GM06990 (cell line): Measurements from ENCODE around the gene SHANK1.
"Not testable (repeated sequence)": the region's sequence is repeated elsewhere in the genome, so short reads cannot be mapped to it uniquely, and the experiment has no call there.

Source experiments
- DNase-seq: peaks from one replicate; pipeline ENCODE4 v3.0.0-alpha.2; 2011; ENCODE audit not compliant: insufficient read length; ENCODE audit errors: extremely low read depth
- H3K27me3 ChIP-seq: replicated peaks from 2 replicates; pipeline ENCODE4 v1.6.0; 2011; ENCODE audit warnings: low read length; ENCODE audit not compliant: control insufficient read depth, insufficient read depth
- H3K36me3 ChIP-seq: 2 replicates; pipeline ENCODE4 v1.5.1; 2011; ENCODE audit warnings: low read length; ENCODE audit not compliant: control insufficient read depth, insufficient read depth
- H3K4me3 ChIP-seq: replicated peaks from 2 replicates; pipeline ENCODE4 v1.5.1; 2011; ENCODE audit warnings: low read depth, mild to moderate bottlenecking, control low read depth, low read length
- TF ChIP-seq, protein P1 (sequence below): IDR thresholded peaks from 2 replicates; pipeline ENCODE4 v1.5.1; 2011; ENCODE audit warnings: low read length, control low read depth, mild to moderate bottlenecking, inconsistent platforms; ENCODE audit not compliant: insufficient read depth, poor library complexity, severe bottlenecking

SHANK1 gene

DNA sequence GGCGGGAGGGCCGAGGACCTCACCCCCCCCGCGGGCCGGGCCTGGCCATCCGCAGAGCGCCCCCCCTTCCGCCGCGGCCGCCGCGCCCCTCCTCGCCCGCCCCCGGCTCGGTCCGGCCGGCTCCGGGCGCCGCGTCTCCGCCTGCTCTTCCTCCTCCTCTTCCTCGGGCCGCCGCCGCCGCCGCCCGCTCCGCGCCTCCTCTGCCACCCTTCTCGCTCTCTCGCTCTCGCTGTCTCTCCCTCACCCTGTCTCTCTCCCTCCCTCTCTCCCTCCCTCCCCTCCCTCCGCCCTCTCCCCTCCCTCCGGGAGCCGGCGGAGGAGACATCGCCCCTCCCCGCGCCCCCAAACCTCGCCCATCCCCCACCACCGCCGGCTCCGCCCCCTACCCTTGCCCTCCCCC, at the start of gene SHANK1:
Gene SHANK1 (minus strand): TSS at position 237 of the 400 bp plus-strand sequence. CDS start 2,883 bp downstream, outside the sequence.
- no peak for DNase-seq
- TF ChIP-seq, protein P1, sequence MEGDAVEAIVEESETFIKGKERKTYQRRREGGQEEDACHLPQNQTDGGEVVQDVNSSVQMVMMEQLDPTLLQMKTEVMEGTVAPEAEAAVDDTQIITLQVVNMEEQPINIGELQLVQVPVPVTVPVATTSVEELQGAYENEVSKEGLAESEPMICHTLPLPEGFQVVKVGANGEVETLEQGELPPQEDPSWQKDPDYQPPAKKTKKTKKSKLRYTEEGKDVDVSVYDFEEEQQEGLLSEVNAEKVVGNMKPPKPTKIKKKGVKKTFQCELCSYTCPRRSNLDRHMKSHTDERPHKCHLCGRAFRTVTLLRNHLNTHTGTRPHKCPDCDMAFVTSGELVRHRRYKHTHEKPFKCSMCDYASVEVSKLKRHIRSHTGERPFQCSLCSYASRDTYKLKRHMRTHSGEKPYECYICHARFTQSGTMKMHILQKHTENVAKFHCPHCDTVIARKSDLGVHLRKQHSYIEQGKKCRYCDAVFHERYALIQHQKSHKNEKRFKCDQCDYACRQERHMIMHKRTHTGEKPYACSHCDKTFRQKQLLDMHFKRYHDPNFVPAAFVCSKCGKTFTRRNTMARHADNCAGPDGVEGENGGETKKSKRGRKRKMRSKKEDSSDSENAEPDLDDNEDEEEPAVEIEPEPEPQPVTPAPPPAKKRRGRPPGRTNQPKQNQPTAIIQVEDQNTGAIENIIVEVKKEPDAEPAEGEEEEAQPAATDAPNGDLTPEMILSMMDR = no peak
- Histone ChIP-seq H3K4me3 (no peak within 1 kb of the TSS), H3K27me3 (peaks cover 1% of the 10 kb centered on the region), H3K36me3 (no peaks in the 10 kb centered on the region)

DNA sequence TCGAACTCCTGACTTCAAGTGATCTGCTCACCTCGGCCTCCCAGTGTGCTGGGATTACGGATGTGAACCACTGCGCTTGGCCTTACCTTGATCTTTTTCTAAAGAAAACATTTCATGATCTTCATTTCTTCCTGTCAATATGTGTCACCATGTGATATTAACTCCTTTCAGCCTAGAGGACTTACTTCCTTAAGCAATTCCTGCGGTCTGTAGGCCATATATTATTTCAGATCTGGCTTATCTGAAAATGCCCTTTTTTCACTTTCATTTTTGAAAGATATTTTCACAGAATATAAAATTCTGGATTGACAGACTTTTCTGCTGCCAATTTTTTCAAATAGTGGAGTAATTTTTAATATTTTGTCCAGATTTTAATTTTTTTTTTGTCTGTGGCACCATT, 48.7 kb upstream of the SHANK1 start:
- Histone ChIP-seq H3K4me3 (no peak overlapping the region), H3K27me3 (no peaks in the 10 kb centered on the region; the same call in 1 of the 2 replicates), H3K36me3 (no peaks in the 10 kb centered on the region)
- no peak for DNase-seq
- TF ChIP-seq, protein P1 = no peak

DNA sequence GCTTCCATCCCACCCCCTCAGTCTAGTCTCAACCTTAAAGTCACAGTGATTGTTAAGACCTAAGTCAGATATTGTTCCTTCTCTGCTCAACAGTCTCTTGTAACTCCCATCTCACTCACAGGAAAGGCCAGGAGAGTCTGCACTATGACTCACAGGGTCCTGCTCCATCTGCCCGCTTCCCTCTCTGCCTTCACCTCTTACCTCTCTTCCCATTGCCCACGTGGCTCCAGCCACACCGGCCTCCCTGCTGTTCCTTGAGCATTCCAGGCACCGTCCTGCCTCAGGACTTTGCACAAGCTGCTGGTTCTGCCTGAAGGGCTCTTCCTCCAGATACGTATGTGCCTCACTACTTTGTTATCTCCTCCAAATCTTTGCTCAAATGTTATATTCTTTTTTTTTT, 47.7 kb upstream of the SHANK1 start:
- not testable (repeated sequence) for DNase-seq, H3K27me3 ChIP-seq, H3K36me3 ChIP-seq, H3K4me3 ChIP-seq

DNA sequence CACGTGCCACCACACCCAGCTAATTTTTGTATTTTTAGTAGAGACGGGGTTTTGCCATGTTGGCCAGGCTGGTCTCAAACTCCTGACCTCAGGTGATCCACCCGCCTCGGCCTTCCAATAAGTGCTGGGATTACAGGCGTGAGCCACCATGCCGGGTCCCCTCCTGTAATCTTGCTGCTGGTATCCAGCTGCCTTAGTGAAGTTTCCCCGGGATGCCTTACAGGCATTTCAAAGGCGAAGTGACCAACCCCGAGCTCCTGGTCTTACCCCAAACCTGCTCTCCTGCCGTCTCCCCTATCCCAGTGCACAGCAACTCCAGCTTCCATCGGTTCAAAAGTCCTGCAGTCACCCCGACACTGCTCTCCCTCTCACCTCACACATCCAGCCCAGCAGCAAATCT, 47.1 kb upstream of the SHANK1 start:
- H3K4me3 ChIP-seq, DNase-seq, H3K36me3 ChIP-seq, H3K27me3 ChIP-seq: not testable (repeated sequence)

DNA sequence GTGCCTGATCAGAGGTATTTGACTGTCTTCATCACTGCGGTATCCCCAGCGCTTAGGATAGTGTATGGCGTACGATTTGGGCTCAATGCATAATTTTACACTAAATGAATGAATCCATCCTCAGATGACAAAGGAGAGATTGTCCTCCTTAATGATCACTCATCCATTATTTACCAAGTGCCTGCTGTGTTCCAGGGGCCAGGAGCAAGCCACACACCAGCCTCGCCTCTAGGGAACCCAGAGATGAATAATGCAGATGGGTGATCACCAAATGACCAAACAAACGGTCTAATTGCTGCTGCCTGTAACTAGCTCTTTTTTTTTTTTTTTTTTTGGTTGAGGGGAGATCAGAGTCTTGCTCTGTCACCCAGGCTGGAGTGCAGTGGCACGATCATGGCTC, 44.8 kb upstream of the SHANK1 start:
- DNase-seq = no peak

DNA sequence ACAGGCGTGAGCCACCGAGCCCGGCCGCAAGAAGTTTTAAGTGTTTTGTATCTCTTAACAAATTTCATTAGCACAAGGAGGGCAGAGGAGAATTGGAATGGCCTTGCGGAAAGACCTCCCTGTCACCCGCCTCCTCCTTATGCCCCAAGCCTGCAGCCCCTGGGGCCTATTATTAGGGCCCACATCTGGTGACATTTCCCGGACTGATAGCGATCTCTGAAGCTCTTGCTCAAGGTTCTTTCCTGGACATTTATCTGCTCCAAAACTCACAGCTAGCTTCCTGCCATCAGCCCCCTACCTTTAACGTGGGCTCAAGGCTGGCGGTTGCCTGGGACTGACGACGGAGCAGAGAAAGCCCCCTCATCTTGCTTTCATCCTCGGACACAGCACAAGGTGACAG, 43.9 kb upstream of the SHANK1 start:
- H3K4me3 ChIP-seq, DNase-seq, H3K36me3 ChIP-seq, H3K27me3 ChIP-seq: not testable (repeated sequence)

More for the DNA sequence above, 44.8 kb upstream of the SHANK1 start:
- H3K36me3 ChIP-seq = no peaks in the 10 kb centered on the region
- TF ChIP-seq, protein P1 = no peak
- no peaks in the 10 kb centered on the region; the same call in 1 of the 2 replicates for H3K27me3 ChIP-seq
- no peak overlapping the region for H3K4me3 ChIP-seq

DNA sequence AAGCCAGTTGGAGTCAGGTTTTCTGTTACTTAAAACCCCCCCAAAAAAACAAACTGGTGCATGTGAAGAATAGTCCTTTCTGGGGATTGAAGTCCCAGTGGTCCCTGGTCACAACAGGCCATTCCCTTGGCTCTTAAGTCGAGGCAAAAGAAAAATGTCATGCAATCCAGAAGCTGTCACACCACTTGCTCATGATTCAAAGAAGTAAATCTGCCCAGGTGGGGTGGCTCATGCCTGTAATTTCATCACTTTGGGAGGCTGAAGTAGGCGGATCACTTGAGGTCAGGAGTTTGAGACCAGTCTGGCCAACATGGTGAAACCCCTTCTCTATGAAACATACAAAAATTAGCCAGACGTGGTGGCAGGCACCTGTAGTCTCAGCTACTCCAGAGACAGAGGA, 41.9 kb upstream of the SHANK1 start:
- H3K27me3 ChIP-seq, H3K4me3 ChIP-seq, H3K36me3 ChIP-seq, DNase-seq: not testable (repeated sequence)

DNA sequence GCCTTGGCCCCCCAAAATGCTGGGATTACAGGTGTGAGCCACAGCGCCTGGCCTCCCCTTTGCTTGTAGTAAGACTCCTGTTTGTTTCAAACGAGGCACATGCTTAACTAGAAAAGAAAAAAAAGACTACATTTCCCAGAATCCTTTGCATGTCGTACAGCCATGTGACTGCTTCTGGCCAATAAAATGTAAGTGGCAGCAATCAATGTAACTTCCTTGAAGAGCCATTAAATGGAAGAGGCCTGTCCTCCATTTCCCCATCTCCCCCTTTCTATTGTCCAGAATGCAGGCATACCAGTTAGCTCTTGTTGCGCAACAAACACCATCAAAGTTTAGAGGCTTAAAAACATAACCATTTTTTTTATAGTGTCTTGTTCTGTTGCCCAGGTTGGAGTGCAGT, 40.3 kb upstream of the SHANK1 start:
- no peak for DNase-seq
- H3K27me3 ChIP-seq = no peaks in the 10 kb centered on the region
- H3K36me3 ChIP-seq = no peaks in the 10 kb centered on the region
- TF ChIP-seq, protein P1 = no peak
- H3K4me3 ChIP-seq = no peak overlapping the region

DNA sequence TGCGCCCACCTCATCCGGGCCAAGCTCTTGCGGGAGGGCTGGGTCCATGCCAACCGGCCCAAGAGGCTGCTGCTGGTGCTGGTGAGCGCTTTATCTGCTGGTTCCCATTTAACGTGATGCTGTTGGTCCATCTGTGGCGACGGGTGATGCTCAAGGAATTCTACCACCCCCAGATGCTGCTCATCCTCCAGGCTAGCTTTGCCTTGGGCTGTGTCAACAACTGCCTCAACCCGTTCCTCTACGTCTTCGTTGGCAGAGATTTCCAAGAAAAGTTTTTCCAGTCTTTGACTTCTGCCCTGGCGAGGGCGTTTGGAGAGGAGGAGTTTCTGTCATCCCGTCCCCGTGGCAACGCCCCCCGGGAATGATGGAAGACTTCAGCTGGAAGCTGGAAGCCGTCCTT, 39.5 kb upstream of the SHANK1 start:
- not testable (repeated sequence) for DNase-seq, H3K4me3 ChIP-seq, H3K27me3 ChIP-seq, H3K36me3 ChIP-seq

DNA sequence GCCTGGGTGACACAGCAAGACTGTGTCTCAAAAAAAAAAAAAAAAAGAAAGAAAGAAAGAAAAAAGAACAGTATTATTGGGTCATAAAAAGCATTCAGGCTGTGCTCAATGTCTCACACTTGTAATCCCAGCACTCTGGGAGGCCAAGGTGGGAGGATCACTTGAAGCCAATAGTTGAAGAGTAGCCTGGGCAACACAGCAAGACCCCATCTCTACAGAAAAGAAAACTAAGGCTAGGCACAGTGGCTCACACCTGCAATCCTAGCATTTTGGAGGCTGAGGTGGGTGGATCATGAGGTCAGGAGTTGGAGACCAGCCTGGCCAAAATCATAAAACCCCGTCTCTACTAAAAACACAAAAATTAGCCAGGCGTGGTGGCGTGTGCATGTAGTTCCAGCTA, 38.0 kb upstream of the SHANK1 start:
- H3K27me3 ChIP-seq = not testable (repeated sequence)

DNA sequence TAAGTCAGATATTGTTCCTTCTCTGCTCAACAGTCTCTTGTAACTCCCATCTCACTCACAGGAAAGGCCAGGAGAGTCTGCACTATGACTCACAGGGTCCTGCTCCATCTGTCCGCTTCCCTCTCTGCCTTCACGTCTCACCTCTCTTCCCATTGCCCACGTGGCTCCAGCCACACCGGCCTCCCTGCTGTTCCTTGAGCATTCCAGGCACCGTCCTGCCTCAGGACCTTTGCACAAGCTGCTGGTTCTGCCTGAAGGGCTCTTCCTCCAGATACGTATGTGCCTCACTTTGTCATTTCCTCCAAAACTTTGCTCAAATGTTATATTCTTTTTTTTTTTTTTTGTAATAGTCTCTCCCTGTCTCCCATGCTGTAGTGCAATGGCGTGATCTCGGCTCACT, 36.6 kb upstream of the SHANK1 start:
- not testable (repeated sequence) for DNase-seq, H3K4me3 ChIP-seq

More for the DNA sequence above, 38.0 kb upstream of the SHANK1 start:
- not testable (repeated sequence) for H3K4me3 ChIP-seq, H3K36me3 ChIP-seq, DNase-seq

More for the DNA sequence above, 36.6 kb upstream of the SHANK1 start:
- H3K27me3 ChIP-seq, H3K36me3 ChIP-seq: not testable (repeated sequence)
